ENCODE results near the gene IGFBP3.
A peak's percentile ranks its signal among the peaks of the same experiment; 100 is the strongest.

The IGFBP3 gene

GRCh38 chr7:45921699-45922519 lies 837 bp upstream of the IGFBP3 start:
- DNase-seq, result peak; percentile 89

DNA sequence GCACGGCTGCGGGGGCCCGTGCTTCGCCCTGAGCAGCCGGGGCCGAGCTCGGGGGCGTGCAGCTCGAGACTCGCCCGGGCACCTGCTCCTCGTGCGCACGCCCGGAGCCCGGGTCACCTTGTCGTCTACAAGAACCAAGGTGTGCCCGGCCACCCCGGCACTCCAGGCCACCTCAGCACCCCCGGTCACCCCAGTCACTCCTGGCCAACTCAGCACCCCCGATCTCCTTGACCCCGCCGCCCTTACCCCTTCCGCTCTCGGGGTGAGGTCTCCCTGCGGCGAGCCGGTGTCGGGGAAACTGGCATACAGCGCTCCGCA lies 268 bp upstream of the IGFBP3 start:
- DNase-seq, result no peak

DNA sequence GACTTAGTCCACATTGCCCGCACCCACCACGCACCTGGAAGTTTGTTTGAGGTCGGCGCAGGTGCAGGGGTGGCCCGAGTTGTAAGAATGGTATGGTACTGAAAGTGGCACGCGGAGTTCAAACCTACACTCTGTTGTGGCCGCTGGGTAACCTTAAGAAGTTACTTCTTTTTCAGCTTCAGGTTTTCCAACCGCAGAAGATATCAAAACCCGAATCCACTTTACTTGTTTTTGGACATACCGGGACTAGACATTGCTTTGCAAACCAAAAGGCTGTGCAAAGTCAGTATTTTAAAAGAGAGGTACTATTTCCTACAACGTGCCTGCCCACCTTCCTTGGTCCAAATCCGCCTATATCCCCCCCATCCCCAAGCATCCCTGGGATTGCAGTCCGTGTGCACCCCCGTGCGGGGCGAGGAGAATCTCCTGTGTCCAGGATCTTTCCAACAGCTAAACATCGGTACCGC lies 1.0 kb downstream of the IGFBP3 start:
- DNase-seq, result no peak

DNA sequence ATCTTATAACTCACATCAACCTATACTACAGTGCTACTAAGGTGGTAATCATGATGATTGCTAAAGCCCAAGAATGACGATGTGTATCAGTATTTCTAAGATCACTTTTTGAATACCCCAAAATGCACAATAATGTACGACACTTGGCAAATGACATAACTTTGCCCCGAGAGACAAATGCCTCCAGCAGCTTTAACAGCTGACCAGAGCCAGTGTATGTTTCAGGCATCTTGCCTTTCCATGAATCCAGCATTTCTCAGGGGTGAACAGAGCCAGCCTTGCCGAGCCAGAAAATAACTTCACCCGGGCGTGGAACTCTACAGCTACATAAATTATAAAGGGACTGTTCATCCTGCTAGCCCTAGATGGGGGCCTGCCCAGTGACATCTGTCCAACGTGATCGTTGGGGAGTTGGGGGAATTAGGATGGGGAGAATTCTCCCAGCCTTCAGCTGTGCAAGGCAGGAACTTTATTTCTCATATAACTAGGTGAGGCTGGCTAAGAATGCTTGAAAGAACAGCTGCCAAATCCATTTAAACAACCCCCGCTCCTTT lies 1.8 kb downstream of the IGFBP3 start:
- no peak for DNase-seq

- no peak for DNase-seq
These were observed 2.5 kb downstream of the IGFBP3 start for GRCh38 chr7:45918556-45918955.

DNA sequence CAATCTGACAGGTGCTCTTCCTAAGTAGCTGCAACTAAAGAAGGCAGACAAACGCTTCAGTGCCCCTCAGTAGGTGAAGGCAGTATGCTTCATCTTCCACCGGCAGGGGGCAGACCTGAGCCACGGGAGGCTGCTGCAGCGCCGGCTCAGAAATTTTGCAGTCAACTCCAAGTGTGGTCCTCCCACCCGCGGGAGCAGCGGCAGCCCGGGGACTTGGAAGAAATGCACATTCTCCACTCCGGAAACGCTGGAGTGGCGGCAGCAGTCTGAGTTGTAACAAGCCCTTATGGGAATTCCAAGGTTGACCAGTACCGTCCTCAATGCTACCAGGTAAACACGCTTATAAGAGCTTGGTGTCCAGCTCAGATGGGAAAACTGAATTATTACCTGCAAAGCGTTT lies 3.4 kb downstream of the IGFBP3 start:
- peak; percentile 90 for DNase-seq

DNA sequence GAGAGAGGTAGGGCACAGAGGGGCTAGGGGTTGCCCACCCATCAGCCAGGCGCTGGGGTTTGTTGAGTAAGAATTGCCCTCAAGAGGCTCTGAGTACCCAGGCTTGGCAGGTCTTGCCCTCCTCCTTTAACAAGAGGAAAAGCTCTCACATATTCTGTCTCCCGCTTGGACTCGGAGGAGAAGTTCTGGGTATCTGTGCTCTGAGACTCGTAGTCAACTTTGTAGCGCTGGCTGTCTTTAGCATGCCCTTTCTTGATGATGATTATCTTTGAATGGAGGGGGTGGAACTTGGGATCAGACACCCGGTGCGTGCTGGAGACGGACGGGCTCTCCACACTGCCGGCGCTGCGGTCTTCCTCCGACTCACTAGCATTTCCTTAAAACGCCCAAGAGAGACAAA lies 4.0 kb downstream of the IGFBP3 start:
- no peak for DNase-seq

DNA sequence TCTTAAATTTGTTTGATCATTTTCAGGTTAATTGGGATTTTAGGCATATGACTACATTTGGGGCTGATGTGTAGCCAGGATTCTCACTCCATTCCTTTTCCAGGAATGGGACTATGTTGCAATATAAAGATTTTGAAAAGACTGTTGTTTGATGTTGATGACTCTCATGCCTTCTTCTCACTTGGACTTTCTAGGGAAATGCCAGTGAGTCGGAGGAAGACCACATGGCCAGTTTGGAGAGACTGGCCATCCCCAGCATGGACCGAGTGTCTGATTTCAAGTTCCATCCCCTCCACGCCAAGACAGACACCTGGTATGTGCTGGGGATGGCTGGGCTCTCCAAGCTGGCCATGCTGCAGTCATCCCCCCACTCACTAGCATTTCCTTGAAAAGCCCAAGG lies 5.5 kb downstream of the IGFBP3 start:
- no peak for DNase-seq

DNA sequence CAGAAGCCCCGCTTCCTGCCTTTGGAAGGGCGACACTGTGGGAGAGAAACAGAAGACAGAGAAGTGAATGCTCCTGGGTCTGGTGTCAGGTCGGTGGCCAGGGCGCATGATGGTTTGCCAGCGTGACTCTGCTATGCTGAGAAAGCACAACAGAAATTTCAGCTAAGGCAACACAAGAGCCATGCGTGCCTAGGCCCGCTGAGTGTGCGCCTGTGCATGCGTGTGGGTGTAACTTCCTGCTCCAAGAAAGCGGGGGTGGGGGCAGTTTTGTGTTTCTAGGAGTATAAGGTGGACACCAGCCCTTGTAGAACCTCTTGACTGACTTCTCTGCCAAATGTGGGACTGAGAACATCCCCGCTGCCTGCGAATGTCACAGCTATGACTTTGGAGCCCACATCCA lies 6.2 kb downstream of the IGFBP3 start:
- no peak for DNase-seq

- no peak for DNase-seq
These were observed 8.1 kb downstream of the IGFBP3 start for GRCh38 chr7:45912972-45913371.

GRCh38 chr7:45911311-45911710 lies 9.8 kb downstream of the IGFBP3 start:
- no peak for DNase-seq

DNA sequence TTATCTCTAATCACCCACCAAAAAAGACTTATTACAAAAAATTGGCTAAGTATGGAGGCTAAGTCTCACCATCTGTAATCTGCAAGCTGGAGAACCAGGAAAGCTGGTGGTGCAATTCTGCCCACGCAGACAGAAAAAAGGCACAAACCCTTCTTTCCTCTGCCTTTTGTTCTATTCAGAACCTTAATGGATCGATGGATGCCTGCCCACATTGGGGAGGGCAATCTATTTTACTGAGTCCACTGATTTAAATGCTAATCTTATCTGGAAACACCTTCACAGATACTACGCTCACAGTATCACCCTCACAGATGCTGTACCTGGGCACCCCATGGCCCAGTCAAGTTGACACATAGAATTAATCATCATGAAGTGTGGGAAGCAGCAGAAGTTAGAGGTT lies 10.2 kb downstream of the IGFBP3 start:
- DNase-seq, result no peak

- DNase-seq, result no peak
These were observed 11.5 kb downstream of the IGFBP3 start for GRCh38 chr7:45909561-45909960.

DNA sequence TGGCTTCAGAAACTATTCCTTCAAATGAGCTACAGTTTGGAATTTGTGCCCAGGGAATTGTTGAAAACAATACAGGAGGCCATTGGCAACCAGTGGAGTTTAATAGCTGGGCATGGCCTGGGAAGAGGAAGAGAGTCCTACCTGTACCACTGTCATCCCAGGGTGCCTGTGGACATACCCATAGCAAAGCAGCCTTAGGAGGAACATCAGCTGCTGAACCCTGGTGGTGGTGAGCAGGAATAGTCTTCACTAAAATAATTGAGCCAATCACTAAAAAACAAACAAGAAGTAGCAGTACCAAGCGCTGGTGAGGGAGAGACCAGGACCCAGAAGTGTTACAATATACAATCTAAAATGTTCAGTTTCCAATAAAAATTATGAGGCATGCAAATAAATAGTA lies 18.3 kb downstream of the IGFBP3 start:
- no peak for DNase-seq

GRCh38 chr7:45901566-45901965 lies 19.5 kb downstream of the IGFBP3 start:
- DNase-seq, result no peak

DNA sequence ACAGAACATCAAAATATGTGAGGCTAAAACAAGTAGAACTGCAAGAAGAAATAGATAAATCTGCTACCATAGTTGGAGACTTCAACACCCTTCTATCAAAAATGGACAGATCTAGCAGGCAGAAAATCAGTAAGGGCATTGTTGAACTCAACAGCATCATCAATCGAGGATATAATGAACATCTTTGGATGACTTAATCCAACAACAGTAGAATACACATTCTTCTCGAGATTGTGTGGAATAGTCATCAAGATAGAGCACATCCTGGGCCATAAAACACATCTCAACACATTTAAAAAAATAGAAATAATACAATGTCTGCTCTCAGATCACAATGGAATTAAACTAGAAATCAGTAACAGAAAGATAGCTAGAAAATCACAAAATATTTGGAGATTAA lies 22.9 kb downstream of the IGFBP3 start:
- no peak for DNase-seq

DNA sequence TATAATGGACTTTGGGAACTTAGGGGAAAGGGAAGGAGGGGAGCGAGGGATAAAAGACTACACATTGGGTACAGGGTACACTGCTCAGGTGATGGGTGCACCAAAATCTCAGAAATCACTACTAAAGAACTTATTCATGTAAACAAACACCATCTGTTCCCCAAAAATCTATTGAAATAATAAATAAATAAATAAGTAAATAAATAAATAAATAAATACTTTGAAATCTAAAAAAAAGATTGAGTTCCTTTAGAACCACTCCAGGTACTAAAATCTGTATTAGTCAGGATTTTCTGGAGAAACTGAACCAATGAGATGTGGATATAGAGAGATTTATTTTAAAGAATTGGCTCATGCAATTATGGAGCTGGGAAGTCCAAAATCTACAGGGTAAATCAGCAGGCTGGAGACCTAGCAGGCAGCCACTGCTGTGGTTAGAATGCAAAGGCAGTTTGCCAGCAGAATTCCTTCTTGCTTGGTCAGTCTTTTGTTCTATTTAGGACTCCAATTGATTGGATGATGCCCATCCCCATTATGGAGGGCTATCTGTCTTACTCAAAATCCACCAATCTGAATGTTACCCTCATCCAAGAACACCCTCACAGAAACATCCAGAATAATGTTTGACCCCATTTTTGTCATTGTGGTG lies 23.9 kb downstream of the IGFBP3 start:
- no peak for DNase-seq

DNA sequence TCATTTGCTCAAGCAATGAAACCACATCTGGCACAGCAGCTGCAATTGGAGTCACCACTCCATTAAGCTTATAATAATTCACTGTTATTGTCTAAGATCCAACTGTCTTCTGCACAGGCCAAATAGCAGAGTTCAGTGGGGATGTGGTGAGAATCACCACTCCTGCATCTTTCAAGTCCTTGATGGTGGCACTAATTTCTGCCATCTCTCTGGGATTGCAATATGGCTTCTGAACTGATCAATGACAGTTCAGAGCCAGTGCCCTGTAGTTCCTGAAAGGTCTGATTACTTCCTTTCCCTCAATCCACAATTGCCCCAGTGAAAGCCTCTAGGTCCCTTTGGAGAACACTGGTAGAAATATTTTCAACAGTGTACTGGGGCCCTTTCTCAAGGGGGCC lies 26.4 kb downstream of the IGFBP3 start:
- DNase-seq, result no peak

DNA sequence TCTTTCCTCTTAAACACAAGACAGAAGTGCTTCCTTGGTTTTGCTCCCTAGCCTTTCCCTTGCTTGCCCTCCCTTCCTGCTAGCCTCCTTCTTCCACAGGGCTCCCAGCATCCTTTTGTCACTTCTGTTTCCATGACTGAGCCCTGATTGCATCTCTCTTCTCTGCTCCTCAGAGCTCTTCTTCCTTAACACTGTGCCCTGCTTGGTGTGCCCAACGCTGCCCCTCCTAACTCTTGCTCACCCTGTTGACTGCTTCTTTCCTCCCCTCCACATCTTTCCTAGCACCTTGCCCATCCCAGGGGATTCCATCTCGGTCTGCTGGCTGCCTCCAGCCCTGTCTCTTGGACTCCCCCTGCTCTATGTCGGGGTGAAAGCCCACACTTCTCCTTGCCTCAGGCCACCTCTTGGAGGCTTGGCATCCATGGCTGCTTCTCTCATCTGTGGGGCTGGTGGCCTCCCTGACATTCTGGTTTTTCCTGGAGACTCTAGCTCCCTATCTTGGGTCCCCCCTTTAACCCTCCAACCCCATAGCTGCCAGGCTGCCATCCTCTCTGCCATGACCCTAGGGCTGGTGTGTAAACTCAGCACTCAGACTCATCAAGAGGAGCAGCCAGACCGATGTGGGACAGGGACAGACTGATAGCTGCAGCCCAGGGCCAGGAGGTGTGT lies 26.9 kb downstream of the IGFBP3 start:
- no peak for DNase-seq

- no peak for DNase-seq
These were observed 27.6 kb downstream of the IGFBP3 start for GRCh38 chr7:45893374-45893995.

- no peak for DNase-seq
These were observed 28.6 kb downstream of the IGFBP3 start for GRCh38 chr7:45892407-45893035.

DNA sequence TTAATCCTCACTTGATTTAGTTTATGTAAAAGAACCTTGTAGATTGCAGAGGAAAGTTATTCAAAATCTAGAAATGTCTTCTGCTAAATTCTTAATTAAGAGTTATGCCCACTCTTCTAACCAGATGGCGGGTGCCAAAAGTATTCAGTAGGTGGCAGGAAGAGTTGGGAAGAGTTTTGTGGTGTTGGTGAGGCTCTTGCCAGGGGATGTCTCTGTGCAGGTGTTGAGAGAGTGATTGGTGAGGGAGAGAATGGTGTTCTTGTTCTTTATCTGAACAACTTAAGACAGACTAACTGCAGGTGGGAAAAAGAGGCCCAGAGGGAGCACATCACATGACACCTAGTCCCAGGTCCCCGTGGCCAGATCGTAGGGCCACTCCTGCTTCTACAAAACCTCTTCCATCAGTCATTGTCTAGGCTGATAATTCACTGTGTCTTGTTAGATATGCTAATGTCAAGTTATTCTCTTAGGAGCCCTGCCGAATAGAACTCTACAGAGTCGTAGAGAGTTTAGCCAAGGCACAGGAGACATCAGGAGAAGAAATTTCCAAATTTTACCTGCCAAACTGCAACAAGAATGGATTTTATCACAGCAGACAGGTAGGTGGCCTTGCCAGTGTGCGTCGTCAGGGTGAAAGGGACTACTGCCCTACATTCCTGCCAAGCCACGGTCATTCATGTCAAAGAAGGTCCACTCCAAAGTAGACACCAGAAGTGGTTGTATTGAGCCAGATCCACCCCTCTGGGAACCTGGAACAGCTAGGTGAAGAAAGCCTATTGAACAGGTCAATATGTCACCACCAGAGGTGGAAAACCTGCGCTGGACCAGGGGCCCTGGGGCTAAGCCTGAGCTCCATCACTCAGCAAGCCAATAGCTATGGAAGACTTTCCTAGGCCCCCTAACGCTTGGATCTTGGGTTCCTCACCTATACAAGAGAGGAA lies 29.3 kb downstream of the IGFBP3 start:
- no peak for DNase-seq

Data from right forelimb (tissue), 1 donor.